HPDE6-E6E7 (cell line): ENCODE measurements around the gene SAG.

Experiments
- DNase-seq: peaks from one replicate; pipeline ENCODE4 v3.0.0; 2011; ENCODE audit warnings: missing footprints; ENCODE audit errors: extremely low spot score

The SAG gene

GRCh38 chr2:233307565-233307964 lies at the start of gene SAG:
SAG (plus strand) TSS chr2:233307816; CDS start chr2:233309190, 1,374 bp downstream.
- DNase-seq = no peak

- no peak for DNase-seq
Observed at GRCh38 chr2:233258211-233258610, 49.4 kb upstream of the SAG start.

GRCh38 chr2:233259730-233260129 lies 47.9 kb upstream of the SAG start:
- DNase-seq = no peak

GRCh38 chr2:233260661-233261060 lies 47.0 kb upstream of the SAG start:
- DNase-seq = no peak

GRCh38 chr2:233261819-233262555 lies 45.6 kb upstream of the SAG start:
- no peak for DNase-seq

GRCh38 chr2:233262562-233262961 lies 45.1 kb upstream of the SAG start:
- DNase-seq = no peak

- DNase-seq = no peak
Observed at GRCh38 chr2:233263045-233263570, 44.5 kb upstream of the SAG start.

- DNase-seq = no peak
Observed at GRCh38 chr2:233264667-233265066, 42.9 kb upstream of the SAG start.

- DNase-seq = no peak
Observed at GRCh38 chr2:233265899-233266431, 41.7 kb upstream of the SAG start.

GRCh38 chr2:233266481-233266880 lies 41.1 kb upstream of the SAG start:
- no peak for DNase-seq

GRCh38 chr2:233267516-233268245 lies 39.9 kb upstream of the SAG start:
- no peak for DNase-seq

GRCh38 chr2:233270366-233270765 lies 37.2 kb upstream of the SAG start:
- DNase-seq = no peak

GRCh38 chr2:233270951-233271350 lies 36.7 kb upstream of the SAG start:
- no peak for DNase-seq

GRCh38 chr2:233271693-233272092 lies 35.9 kb upstream of the SAG start:
- no peak for DNase-seq

GRCh38 chr2:233273120-233273519 lies 34.5 kb upstream of the SAG start:
- no peak for DNase-seq

- no peak for DNase-seq
Observed at GRCh38 chr2:233275223-233275622, 32.4 kb upstream of the SAG start.

- DNase-seq = no peak
Observed at GRCh38 chr2:233278921-233279320, 28.7 kb upstream of the SAG start.

GRCh38 chr2:233280114-233280693 lies 27.4 kb upstream of the SAG start:
- no peak for DNase-seq

- DNase-seq = no peak
Observed at GRCh38 chr2:233281553-233281952, 26.1 kb upstream of the SAG start.

- DNase-seq = no peak
Observed at GRCh38 chr2:233281992-233282603, 25.5 kb upstream of the SAG start.

GRCh38 chr2:233285921-233286320 lies 21.7 kb upstream of the SAG start:
- no peak for DNase-seq

- DNase-seq = no peak
Observed at GRCh38 chr2:233287871-233288270, 19.7 kb upstream of the SAG start.
